GM12892 (cell line): ENCODE results near the gene ST8SIA5.

Experiments used
- DNase-seq: peaks from one replicate; pipeline ENCODE4 v3.0.0; 2011; ENCODE audit not compliant: insufficient read length
- FAIRE-seq: peaks from 2 replicates; lab custom pipeline; 2011; peaks lifted over from hg19 to GRCh38; lab: Jason Lieb, UNC
- POLR2A ChIP-seq: IDR thresholded peaks from 2 replicates; pipeline ENCODE4 v1.6.1; 2011; ENCODE audit warnings: low read depth, low read length, control low read depth
- POLR2AphosphoS5 ChIP-seq: IDR thresholded peaks from 2 replicates; pipeline ENCODE4 v1.6.1; 2011; ENCODE audit warnings: low read depth, low read length, control low read depth
- TAF1 ChIP-seq: IDR thresholded peaks from 2 replicates; pipeline ENCODE4 v1.6.1; 2011; ENCODE audit warnings: low read depth, mild to moderate bottlenecking, control low read depth, low read length, borderline replicate concordance

Gene ST8SIA5

DNA sequence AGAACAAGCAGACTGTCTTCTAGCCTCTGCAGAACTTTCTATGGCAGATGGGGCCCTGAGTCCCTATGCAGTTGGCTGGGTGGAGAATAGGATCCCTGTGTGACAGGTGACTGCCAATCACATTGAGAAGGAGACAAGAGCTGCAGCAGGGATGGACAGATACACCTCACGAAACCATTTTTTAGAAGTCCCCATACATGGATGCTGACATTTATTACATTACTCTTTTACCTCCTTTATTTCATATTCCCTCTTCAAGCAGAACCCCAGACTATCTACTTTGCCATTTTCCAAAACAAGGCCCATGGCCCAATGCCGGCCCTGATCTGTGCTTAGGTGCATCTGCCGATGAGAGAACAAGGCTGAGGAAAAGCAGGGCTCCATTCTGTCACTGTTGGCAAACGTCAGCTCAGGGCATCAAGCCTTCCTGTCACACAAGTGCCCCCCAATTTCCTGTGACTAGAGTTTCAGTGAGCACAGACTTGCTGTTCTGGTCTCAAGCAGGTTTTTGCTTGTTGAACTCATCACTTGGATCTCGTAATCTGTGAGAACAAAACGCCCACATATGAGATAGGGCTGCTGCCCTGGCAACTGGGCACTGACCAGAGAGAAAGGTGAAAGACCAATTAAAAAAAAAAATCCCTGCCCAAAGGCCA is 135.6 kb downstream of the ST8SIA5 start:
- DNase-seq = no peak
- TF ChIP-seq TAF1 (no peak), POLR2A (no peak), POLR2AphosphoS5 (no peak)
- FAIRE-seq = no peak

GRCh38 chr18:46619559-46619958 is 137.3 kb downstream of the ST8SIA5 start:
- no peak for DNase-seq
- TF ChIP-seq POLR2AphosphoS5 (no peak), POLR2A (no peak)
- no peak for FAIRE-seq
